Activated CD4-positive, alpha-beta T cell treated with anti-CD3 and anti-CD28 coated beads, Interleukin-2, amount 10 ng/mL, durations not matched to agents 7 days and 5 days (primary cell): ENCODE results near the gene IFT122. TPM values are rescaled to one million over a fixed set of nuclear protein-coding genes. Genes with fewer than 3 reads are reported as not detected.
"Not testable (repeated sequence)": the region's sequence is repeated elsewhere in the genome, so short reads cannot be mapped to it uniquely, and the experiment has no call there.

ENCODE experiments used
- CTCF ChIA-PET: fragments of 350-600 bp; sonication (Branson Sonifier 250); formaldehyde crosslinking; loops from one replicate; lab custom pipeline; 2021; ENCODE audit warnings: antibody characterized with exemption; lab: Charles Lee
- POLR2A ChIA-PET: fragments of 350-600 bp; sonication (Branson Sonifier 250); formaldehyde crosslinking; loops from one replicate; lab custom pipeline; 2021; ENCODE audit warnings: antibody characterized with exemption; lab: Charles Lee
- DNase-seq: peaks from one replicate; pipeline ENCODE4 v3.0.0-alpha.2; 2020
- H3K27ac Mint-ChIP-seq: one replicate; pipeline ENCODE4 v1.8.0; 2021; ENCODE audit warnings: mild to moderate bottlenecking, moderate library complexity, mixed read lengths
- H3K27me3 Mint-ChIP-seq: one replicate; pipeline ENCODE4 v1.8.0; 2021; ENCODE audit warnings: mixed read lengths
- H3K36me3 Mint-ChIP-seq: one replicate; pipeline ENCODE4 v1.8.0; 2021; ENCODE audit warnings: low read depth, mixed read lengths
- H3K4me1 Mint-ChIP-seq: one replicate; pipeline ENCODE4 v1.8.0; 2021; ENCODE audit warnings: mixed read lengths
- H3K4me3 Mint-ChIP-seq: one replicate; pipeline ENCODE4 v1.8.0; 2021; ENCODE audit warnings: mild to moderate bottlenecking, moderate library complexity, mixed read lengths
- H3K9me3 Mint-ChIP-seq: one replicate; pipeline ENCODE4 v1.8.0; 2021; ENCODE audit warnings: mixed read lengths
- total RNA-seq, 2 experiments: library from RNA; stranded (reverse); gene quantifications; one replicate each; pipeline ENCODE4 v1.2.3, GENCODE V29; 2021

Gene IFT122
- total RNA-seq, 2 experiments from 2014 or later: 24.9 to 27.2 TPM

- H3K27me3 Mint-ChIP-seq, H3K9me3 Mint-ChIP-seq, CTCF ChIA-PET, H3K36me3 Mint-ChIP-seq, H3K4me1 Mint-ChIP-seq, DNase-seq, H3K27ac Mint-ChIP-seq, H3K4me3 Mint-ChIP-seq, POLR2A ChIA-PET: not testable (repeated sequence)
These were observed 57.9 kb downstream of the IFT122 start for GRCh38 chr3:129497876-129498275.

GRCh38 chr3:129498603-129499488 is 58.8 kb downstream of the IFT122 start:
- H3K4me3 Mint-ChIP-seq, H3K27me3 Mint-ChIP-seq, DNase-seq, H3K9me3 Mint-ChIP-seq, POLR2A ChIA-PET, H3K36me3 Mint-ChIP-seq, CTCF ChIA-PET, H3K4me1 Mint-ChIP-seq, H3K27ac Mint-ChIP-seq: not testable (repeated sequence)

DNA sequence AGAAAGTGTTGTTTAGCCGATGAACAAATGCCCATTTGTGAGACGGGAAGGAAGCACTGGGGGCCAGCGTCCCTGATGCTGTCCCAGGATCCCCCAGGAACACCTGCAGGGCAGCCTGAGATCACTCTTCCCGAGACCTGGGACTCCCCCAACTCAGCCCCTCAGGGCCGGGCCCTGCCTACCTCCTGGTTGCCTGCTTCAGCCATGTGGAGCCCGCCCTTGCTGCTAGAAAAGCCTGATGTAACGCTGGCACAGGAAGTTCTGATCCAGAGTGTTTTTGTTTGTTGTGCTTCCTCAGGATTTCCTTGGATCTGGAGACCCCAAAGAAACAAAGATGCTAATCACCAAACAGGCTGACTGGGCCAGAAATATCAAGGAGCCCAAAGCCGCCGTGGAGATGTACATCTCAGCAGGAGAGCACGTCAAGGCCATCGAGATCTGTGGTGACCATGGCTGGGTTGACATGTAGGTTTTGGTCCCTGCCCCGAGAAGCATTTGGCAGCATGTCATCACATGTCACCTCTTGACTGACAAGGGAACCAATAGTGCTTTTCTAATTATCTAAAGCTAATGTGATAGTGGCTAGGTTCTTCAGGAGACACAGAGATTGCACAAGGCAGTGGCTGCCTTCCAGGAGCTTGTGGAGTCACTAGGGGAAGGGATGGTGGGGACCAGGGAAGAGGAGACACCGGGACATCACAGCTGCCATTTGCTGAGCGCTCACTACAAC is 59.7 kb downstream of the IFT122 start:
- H3K36me3 Mint-ChIP-seq, POLR2A ChIA-PET, H3K9me3 Mint-ChIP-seq, DNase-seq, H3K27me3 Mint-ChIP-seq, H3K4me3 Mint-ChIP-seq, H3K27ac Mint-ChIP-seq, H3K4me1 Mint-ChIP-seq: not testable (repeated sequence)
- CTCF ChIA-PET: interaction anchor here (0.5 to 1.3 kb wide), 2 partner anchors 10 to 379 kb away, joined by 3 to 4 read pairs; no protein-coding TSS in a partner anchor

- Mint-ChIP-seq H3K4me3 (no peak overlapping the region), H3K4me1 (no peaks in the 10 kb centered on the region), H3K36me3 (no peaks in the 10 kb centered on the region), H3K27ac (no peak overlapping the region), H3K27me3 (no peaks in the 10 kb centered on the region), H3K9me3 (no peaks in the 10 kb centered on the region)
- CTCF ChIA-PET: interaction anchor here (0.5 to 1.3 kb wide), 2 partner anchors 10 to 379 kb away, joined by 3 to 4 read pairs; no protein-coding TSS in a partner anchor
- no peak for DNase-seq
- POLR2A ChIA-PET: no interaction called here
These were observed 60.3 kb downstream of the IFT122 start for GRCh38 chr3:129500334-129500658.

- H3K4me1 Mint-ChIP-seq: no peaks in the 10 kb centered on the region
- DNase-seq: no peak
- ChIA-PET POLR2A (no interaction called here), CTCF (interaction anchor here (0.6 kb wide), 1 partner anchor 116 kb away, joined by 3 read pairs; no protein-coding TSS in a partner anchor)
- no peaks in the 10 kb centered on the region for H3K9me3 Mint-ChIP-seq
- H3K36me3 Mint-ChIP-seq: no peaks in the 10 kb centered on the region
- H3K27ac Mint-ChIP-seq: no peak overlapping the region
- H3K27me3 Mint-ChIP-seq: no peaks in the 10 kb centered on the region
- H3K4me3 Mint-ChIP-seq: no peak overlapping the region
These were observed 61.6 kb downstream of the IFT122 start for GRCh38 chr3:129501630-129502029.

DNA sequence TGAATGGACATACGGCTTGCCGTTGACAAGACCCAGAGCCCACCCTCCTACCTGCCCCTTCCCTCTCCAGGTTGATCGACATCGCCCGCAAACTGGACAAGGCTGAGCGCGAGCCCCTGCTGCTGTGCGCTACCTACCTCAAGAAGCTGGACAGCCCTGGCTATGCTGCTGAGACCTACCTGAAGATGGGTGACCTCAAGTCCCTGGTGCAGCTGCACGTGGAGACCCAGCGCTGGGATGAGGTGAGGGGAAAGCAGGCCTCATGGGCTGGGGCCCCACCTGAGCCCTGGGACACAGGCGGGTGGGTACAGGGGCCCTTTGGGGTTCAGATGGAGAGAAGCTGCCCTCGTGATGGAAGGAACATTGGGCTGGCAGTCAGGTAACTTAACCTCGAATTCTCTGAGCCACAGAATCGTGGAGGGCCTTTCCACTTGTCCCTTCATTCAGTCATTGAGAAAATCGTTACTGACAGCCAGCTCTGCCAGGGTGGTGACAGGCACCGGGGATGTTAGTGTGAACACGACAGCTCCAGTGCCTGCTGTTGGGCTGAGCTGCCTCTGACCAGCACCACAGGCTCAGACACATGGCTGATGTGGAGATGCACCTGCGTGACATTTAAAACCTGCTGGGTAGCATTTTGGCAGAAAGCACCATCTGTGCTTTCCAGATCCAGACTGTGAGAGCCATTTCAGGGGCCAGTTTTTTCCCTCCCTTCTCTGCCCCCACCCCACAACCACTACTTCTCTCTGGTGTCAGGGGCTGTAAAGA is 62.8 kb downstream of the IFT122 start:
- Mint-ChIP-seq H3K4me1 (no peaks in the 10 kb centered on the region), H3K9me3 (no peaks in the 10 kb centered on the region), H3K27me3 (no peaks in the 10 kb centered on the region), H3K27ac (no peak overlapping the region), H3K4me3 (no peak overlapping the region), H3K36me3 (no peaks in the 10 kb centered on the region)
- DNase-seq: no peak
- CTCF ChIA-PET: no interaction called here
- POLR2A ChIA-PET: no interaction called here

- Mint-ChIP-seq H3K4me1 (no peaks in the 10 kb centered on the region), H3K9me3 (no peaks in the 10 kb centered on the region), H3K4me3 (no peak overlapping the region), H3K36me3 (no peaks in the 10 kb centered on the region), H3K27ac (no peak overlapping the region), H3K27me3 (no peaks in the 10 kb centered on the region)
- ChIA-PET CTCF (no interaction called here), POLR2A (no interaction called here)
- no peak for DNase-seq
These were observed 63.7 kb downstream of the IFT122 start for GRCh38 chr3:129503471-129504291.

DNA sequence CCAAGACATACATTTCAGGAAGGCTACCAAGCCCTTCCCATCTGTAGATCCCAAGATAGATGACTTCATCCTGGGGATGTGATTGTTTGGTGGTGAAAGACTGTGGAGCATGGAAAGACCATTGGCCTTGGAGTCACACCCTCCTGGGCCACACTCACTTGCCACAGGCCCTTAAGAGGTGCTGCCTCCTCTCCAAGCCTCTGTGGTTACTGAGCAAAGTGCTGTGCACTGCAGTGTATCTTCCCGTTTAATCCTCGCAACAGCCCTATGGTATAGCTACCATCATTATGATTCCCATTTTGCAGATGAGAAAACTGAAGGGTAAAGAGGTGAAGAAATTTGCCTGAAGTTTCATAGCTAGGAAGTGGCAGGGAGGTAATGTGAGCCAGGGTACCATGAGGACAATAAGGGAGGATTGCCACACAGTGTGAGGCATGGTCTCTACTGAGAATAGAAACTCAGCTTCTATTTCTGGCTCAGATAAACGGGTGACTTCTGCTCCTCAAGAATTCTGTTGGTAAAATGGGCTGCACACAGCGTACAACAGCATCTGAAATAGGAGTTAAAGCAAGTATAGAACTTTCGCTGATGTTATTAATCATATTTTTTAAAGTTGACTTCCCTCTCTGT is 64.6 kb downstream of the IFT122 start:
- no peaks in the 10 kb centered on the region for H3K9me3 Mint-ChIP-seq
- CTCF ChIA-PET: no interaction called here
- POLR2A ChIA-PET: no interaction called here
- no peaks in the 10 kb centered on the region for H3K4me1 Mint-ChIP-seq
- H3K27ac Mint-ChIP-seq: no peak overlapping the region
- H3K27me3 Mint-ChIP-seq: no peaks in the 10 kb centered on the region
- no peak for DNase-seq
- H3K36me3 Mint-ChIP-seq: no peaks in the 10 kb centered on the region
- H3K4me3 Mint-ChIP-seq: no peak overlapping the region

- Mint-ChIP-seq H3K4me3 (no peak overlapping the region), H3K9me3 (no peaks in the 10 kb centered on the region), H3K27me3 (no peaks in the 10 kb centered on the region), H3K4me1 (no peaks in the 10 kb centered on the region), H3K27ac (no peak overlapping the region), H3K36me3 (no peaks in the 10 kb centered on the region)
- POLR2A ChIA-PET: no interaction called here
- CTCF ChIA-PET: no interaction called here
- no peak for DNase-seq
These were observed 65.3 kb downstream of the IFT122 start for GRCh38 chr3:129505341-129505740.

- peaks cover 8% of the 10 kb centered on the region for H3K4me1 Mint-ChIP-seq
- H3K4me3 Mint-ChIP-seq: no peak overlapping the region
- H3K27me3 Mint-ChIP-seq: no peaks in the 10 kb centered on the region
- ChIA-PET CTCF (interaction anchor here (1.1 kb wide), 1 partner anchor 14 kb away, joined by 3 read pairs; no protein-coding TSS in a partner anchor), POLR2A (no interaction called here)
- no peak for DNase-seq
- no peak overlapping the region for H3K27ac Mint-ChIP-seq
- no peaks in the 10 kb centered on the region for H3K36me3 Mint-ChIP-seq
- H3K9me3 Mint-ChIP-seq: no peaks in the 10 kb centered on the region
These were observed 66.3 kb downstream of the IFT122 start for GRCh38 chr3:129506231-129506742.

DNA sequence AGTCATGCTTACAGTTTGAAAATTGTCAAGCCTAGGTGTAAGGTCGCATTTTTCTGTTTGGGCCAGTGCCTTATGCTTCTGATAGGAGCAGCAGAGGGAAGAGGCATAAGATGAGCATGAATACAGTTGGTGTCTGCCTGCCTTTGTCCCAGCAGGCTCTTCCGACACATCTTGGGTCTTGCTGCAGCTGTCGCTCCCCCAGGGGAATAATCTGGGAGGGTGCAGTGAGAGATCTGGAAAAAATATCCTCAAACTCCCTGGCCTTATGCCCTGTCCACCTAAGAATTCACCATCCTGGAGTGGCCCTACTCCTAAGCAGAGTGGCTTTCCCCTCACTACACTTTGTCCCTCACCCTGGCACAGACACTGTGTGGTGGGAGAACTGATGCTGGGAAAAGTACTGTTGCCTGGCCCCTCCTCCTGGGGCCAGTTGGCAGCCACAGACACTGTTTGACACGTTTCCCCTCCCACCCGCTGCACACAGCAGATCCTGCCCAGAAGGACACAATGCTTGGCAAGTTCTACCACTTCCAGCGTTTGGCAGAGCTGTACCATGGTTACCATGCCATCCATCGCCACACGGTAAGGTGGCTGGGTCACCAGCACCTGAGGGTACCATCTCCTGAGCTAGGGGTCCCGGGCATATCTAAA is 67.3 kb downstream of the IFT122 start:
- POLR2A ChIA-PET: no interaction called here
- Mint-ChIP-seq H3K4me3 (no peak overlapping the region), H3K27me3 (no peaks in the 10 kb centered on the region), H3K4me1 (peaks cover 10% of the 10 kb centered on the region), H3K9me3 (no peaks in the 10 kb centered on the region), H3K27ac (no peak overlapping the region), H3K36me3 (no peaks in the 10 kb centered on the region)
- DNase-seq: no peak
- CTCF ChIA-PET: interaction anchor here (1.1 kb wide), 1 partner anchor 15 kb away, joined by 3 read pairs; no protein-coding TSS in a partner anchor
